PC-9 (cell line): ENCODE measurements around the gene IGFBP2. TPM values are rescaled to one million over a fixed set of nuclear protein-coding genes. Genes with fewer than 3 reads are reported as not detected.

Experiments
- BruUV-seq: library from RNA; stranded (reverse); fragments of 400-500 nt; replicated peaks from 2 replicates; lab custom pipeline; 2021; lab: Mats Ljungman, UMichigan
- CTCF ChIA-PET: fragments of 300-600 bp; sonication (Branson Sonifier 250); formaldehyde crosslinking; loops from one replicate; lab custom pipeline; 2022; ENCODE audit warnings: antibody characterized with exemption; lab: Charles Lee
- POLR2A ChIA-PET: fragments of 300-600 bp; sonication (Branson Sonifier 250); formaldehyde crosslinking; loops from one replicate; lab custom pipeline; 2022; ENCODE audit warnings: antibody characterized with exemption; ENCODE audit not compliant: unreplicated experiment; lab: Charles Lee
- DNase-seq, 2 experiments: peaks; one replicate each; pipeline versions ENCODE4 v3.0.0 to v3.0.0-alpha.2; 2015 to 2022; ENCODE audit warnings: mixed read lengths in 1 of 2
- H2AFZ ChIP-seq: fragments of 200-600 bp; sonication (generic); 2 replicates; pipeline ENCODE4 v1.8.1; 2017; ENCODE audit warnings: antibody characterized with exemption
- H3F3A ChIP-seq: fragments of 200-600 bp; sonication (generic); 2 replicates; pipeline ENCODE4 v1.8.1; 2017; ENCODE audit warnings: antibody characterized with exemption, mild to moderate bottlenecking, low read depth; ENCODE audit not compliant: insufficient read depth
- H3K27ac ChIP-seq: fragments of 200-600 bp; sonication (generic); 2 replicates; pipeline ENCODE4 v1.6.1; 2016; ENCODE audit warnings: mixed run types
- H3K27me3 ChIP-seq: fragments of 200-600 bp; sonication (generic); 2 replicates; pipeline ENCODE4 v1.6.1; 2016; ENCODE audit warnings: low read depth, mixed run types; ENCODE audit not compliant: insufficient read depth
- H3K36me3 ChIP-seq: fragments of 200-600 bp; sonication (generic); 2 replicates; pipeline ENCODE4 v1.6.1; 2016; ENCODE audit warnings: low read depth, mixed run types
- H3K4me1 ChIP-seq: fragments of 200-600 bp; sonication (generic); replicated peaks from 2 replicates; pipeline ENCODE4 v1.6.1; 2016; ENCODE audit warnings: mixed run types; ENCODE audit not compliant: insufficient read depth
- H3K4me2 ChIP-seq: fragments of 200-600 bp; sonication (generic); 2 replicates; pipeline ENCODE4 v1.6.1; 2017; ENCODE audit warnings: mixed run types
- H3K4me3 ChIP-seq: fragments of 200-600 bp; sonication (generic); 2 replicates; pipeline ENCODE4 v1.6.1; 2016; ENCODE audit warnings: mixed run types
- H3K79me2 ChIP-seq: fragments of 200-600 bp; sonication (generic); 2 replicates; pipeline ENCODE4 v1.6.1; 2017; ENCODE audit warnings: low read depth, mixed run types
- H3K9me2 ChIP-seq: fragments of 200-600 bp; sonication (generic); 2 replicates; pipeline ENCODE4 v1.8.1; 2017; ENCODE audit warnings: mild to moderate bottlenecking; ENCODE audit not compliant: insufficient read depth
- H3K9me3 ChIP-seq: fragments of 200-600 bp; sonication (generic); 2 replicates; pipeline ENCODE4 v1.8.1; 2016; ENCODE audit warnings: low read depth; ENCODE audit not compliant: insufficient read depth
- H4K20me1 ChIP-seq: fragments of 200-600 bp; sonication (generic); 2 replicates; pipeline ENCODE4 v1.8.1; 2017; ENCODE audit not compliant: insufficient read depth
- EZH2 ChIP-seq: fragments of 200-600 bp; sonication (generic); IDR thresholded peaks from 2 replicates; pipeline ENCODE4 v1.8.0; 2017; ENCODE audit warnings: antibody characterized with exemption, low read depth
- intact Hi-C: fragments of 100-400 bp; cut with micrococcal nuclease; formaldehyde crosslinking; loops from one replicate; pipeline ENCODE4 v1.10.0; 2022; ENCODE audit not compliant: unreplicated experiment
- total RNA-seq: library from RNA; stranded (reverse); gene quantifications from 2 replicates; pipeline ENCODE4 v1.2.3, GENCODE V29; 2021
- TF ChIP-seq, protein P1 (sequence below): fragments of 200-600 bp; sonication (generic); conservative IDR thresholded peaks from 2 replicates; pipeline ENCODE4 v1.6.1; 2017; ENCODE audit warnings: mixed run types, antibody characterized with exemption, mild to moderate bottlenecking, moderate library complexity

Gene IGFBP2
- total RNA-seq, 1 experiment from 2014 or later = 106 TPM

DNA sequence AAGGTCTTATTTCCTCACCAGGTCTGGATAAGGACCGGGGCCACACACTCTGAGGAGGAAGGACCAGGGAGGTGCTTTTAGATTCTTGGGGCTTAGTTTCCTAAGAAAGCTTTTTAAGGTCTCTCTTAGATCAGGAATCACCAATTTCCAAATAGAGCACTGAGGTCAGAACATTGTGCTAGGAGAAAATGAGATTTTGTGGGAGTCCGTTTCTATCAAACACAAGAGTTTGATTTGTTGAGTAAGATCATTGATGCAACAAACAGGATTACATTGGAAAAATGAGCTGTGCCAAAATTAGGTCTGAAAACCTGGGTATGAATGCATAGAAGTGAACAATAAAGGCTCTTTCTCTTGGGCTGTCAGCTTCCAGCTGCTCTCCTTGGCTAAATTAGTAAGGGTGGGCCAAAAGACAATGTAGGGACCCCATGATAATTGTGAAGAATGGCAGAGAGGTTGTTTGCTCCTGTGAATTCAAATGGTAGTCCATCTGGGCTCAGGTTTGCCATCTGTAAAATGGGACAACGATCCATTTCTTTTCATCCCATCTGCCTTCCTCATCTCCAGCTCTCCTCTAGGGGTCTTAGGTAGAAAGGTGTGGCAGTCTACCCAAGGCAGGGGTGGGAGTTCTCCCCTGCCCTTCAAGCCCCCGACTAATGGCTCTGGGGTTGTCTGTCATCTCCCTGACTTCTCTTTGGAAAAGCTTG is 20.0 kb downstream of the IGFBP2 start:
- no peak overlapping the region for H3K4me3 ChIP-seq
- no peak for DNase-seq
- no peaks in the 10 kb centered on the region for H3K9me2 ChIP-seq
- no peaks in the 10 kb centered on the region for H4K20me1 ChIP-seq
- intact Hi-C loops = no loop called here
- no peaks in the 10 kb centered on the region; the same call in 1 of the 2 replicates for H3K79me2 ChIP-seq
- H2AFZ ChIP-seq = no peak overlapping the region
- peaks cover 14% of the 10 kb centered on the region; the same call in 1 of the 2 replicates for H3F3A ChIP-seq
- no peaks in the 10 kb centered on the region for H3K27me3 ChIP-seq
- H3K4me2 ChIP-seq = peak overlapping the region; percentile 43
- POLR2A ChIA-PET = no interaction called here
- H3K4me1 ChIP-seq = peaks cover 26% of the 10 kb centered on the region
- CTCF ChIA-PET = interaction anchor here (0.6 kb wide), 1 partner anchor 38 kb away, joined by 5 read pairs; no protein-coding TSS in a partner anchor
- TF ChIP-seq EZH2 = no peak
- TF ChIP-seq, protein P1, sequence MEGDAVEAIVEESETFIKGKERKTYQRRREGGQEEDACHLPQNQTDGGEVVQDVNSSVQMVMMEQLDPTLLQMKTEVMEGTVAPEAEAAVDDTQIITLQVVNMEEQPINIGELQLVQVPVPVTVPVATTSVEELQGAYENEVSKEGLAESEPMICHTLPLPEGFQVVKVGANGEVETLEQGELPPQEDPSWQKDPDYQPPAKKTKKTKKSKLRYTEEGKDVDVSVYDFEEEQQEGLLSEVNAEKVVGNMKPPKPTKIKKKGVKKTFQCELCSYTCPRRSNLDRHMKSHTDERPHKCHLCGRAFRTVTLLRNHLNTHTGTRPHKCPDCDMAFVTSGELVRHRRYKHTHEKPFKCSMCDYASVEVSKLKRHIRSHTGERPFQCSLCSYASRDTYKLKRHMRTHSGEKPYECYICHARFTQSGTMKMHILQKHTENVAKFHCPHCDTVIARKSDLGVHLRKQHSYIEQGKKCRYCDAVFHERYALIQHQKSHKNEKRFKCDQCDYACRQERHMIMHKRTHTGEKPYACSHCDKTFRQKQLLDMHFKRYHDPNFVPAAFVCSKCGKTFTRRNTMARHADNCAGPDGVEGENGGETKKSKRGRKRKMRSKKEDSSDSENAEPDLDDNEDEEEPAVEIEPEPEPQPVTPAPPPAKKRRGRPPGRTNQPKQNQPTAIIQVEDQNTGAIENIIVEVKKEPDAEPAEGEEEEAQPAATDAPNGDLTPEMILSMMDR = no peak
- H3K36me3 ChIP-seq = no peaks in the 10 kb centered on the region
- H3K9me3 ChIP-seq = no peaks in the 10 kb centered on the region
- H3K27ac ChIP-seq = peak overlapping the region; percentile 45
- no TSS peak for BruUV-seq

GRCh38 chr2:216653931-216654365 is 20.7 kb downstream of the IGFBP2 start:
- DNase-seq = no peak
- Histone ChIP-seq H3K36me3 (no peaks in the 10 kb centered on the region), H3K9me3 (no peaks in the 10 kb centered on the region), H3K79me2 (no peaks in the 10 kb centered on the region; the same call in 1 of the 2 replicates), H3K4me1 (peaks cover 26% of the 10 kb centered on the region), H4K20me1 (no peaks in the 10 kb centered on the region), H3K4me3 (no peak overlapping the region), H3F3A (peaks cover 14% of the 10 kb centered on the region; the same call in 1 of the 2 replicates), H2AFZ (no peak overlapping the region), H3K4me2 (no peak overlapping the region), H3K9me2 (no peaks in the 10 kb centered on the region), H3K27ac (no peak overlapping the region), H3K27me3 (no peaks in the 10 kb centered on the region)
- TF ChIP-seq, protein P1 = no peak
- no peak for TF ChIP-seq EZH2
- no TSS peak for BruUV-seq
- ChIA-PET POLR2A (interaction anchor here (0.6 kb wide), 1 partner anchor 280 kb away, joined by 3 read pairs; no protein-coding TSS in a partner anchor), CTCF (no interaction called here)
- intact Hi-C loops = no loop called here

DNA sequence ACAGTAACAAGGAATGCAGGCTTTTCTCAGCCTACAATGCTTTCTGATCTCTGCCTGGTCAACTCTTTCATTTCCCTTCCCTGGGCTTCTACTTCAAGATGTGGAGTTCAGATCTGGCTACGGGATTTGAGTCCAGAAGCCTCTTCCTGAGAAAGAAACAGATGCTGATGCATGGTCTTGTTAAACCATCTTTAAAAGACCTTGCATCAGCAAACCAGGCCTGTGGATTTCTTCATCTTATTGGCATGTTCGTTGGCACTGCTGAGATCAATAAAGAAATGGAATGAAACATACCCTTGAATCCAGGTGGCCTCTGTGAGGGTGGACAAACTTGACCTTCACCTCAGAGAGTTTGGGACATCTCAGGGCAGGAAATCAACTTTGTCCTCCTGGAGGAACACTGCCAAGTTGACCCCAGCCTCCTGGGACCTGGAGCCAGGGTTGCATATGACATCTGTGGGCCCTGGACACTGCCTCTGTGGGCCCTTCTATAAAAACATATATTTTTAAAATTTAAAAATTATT is 21.4 kb downstream of the IGFBP2 start:
- H3F3A ChIP-seq = peaks cover 14% of the 10 kb centered on the region; the same call in 1 of the 2 replicates
- H2AFZ ChIP-seq = no peak overlapping the region
- no peaks in the 10 kb centered on the region for H3K36me3 ChIP-seq
- H3K4me3 ChIP-seq = no peak overlapping the region
- DNase-seq = no peak
- H3K9me3 ChIP-seq = no peaks in the 10 kb centered on the region
- ChIA-PET POLR2A (no interaction called here), CTCF (no interaction called here)
- no peak overlapping the region for H3K27ac ChIP-seq
- H3K4me1 ChIP-seq = peaks cover 26% of the 10 kb centered on the region
- no peaks in the 10 kb centered on the region for H3K9me2 ChIP-seq
- no TSS peak for BruUV-seq
- no peaks in the 10 kb centered on the region for H4K20me1 ChIP-seq
- no peaks in the 10 kb centered on the region for H3K27me3 ChIP-seq
- H3K4me2 ChIP-seq = no peak overlapping the region
- no peak for TF ChIP-seq EZH2
- TF ChIP-seq, protein P1 = no peak
- H3K79me2 ChIP-seq = no peaks in the 10 kb centered on the region; the same call in 1 of the 2 replicates
- intact Hi-C loops = no loop called here
